Measurements from ENCODE around the gene KAT8. TPM values are rescaled to one million over a fixed set of nuclear protein-coding genes. Genes with fewer than 3 reads are reported as not detected.

KAT8 gene
- total RNA-seq, 1 experiment from 2014 or later = 44.9 TPM

DNA sequence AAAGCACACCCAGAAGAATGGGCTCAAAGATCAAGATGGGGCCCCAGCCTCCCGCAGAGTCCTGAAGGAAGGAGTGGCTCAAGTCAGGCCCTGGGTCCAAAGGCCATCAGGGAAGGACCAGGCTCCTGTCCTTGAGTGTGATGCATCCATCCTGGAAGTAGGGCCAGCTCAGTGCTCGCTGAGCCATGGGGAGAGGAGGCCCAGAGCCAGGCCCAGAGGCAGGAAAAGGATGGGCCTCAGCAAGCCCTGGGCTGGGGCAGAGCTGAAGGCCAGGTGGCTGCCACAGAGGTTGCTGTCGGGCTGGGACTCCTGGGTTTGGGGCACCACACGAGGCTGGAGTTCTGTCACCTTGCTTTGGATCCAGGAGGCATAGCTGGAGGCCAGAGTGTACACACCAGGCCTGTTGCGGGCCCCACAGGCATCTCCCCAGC, 14.4 kb downstream of the KAT8 start (continued):
- TF ChIP-seq, protein P1, sequence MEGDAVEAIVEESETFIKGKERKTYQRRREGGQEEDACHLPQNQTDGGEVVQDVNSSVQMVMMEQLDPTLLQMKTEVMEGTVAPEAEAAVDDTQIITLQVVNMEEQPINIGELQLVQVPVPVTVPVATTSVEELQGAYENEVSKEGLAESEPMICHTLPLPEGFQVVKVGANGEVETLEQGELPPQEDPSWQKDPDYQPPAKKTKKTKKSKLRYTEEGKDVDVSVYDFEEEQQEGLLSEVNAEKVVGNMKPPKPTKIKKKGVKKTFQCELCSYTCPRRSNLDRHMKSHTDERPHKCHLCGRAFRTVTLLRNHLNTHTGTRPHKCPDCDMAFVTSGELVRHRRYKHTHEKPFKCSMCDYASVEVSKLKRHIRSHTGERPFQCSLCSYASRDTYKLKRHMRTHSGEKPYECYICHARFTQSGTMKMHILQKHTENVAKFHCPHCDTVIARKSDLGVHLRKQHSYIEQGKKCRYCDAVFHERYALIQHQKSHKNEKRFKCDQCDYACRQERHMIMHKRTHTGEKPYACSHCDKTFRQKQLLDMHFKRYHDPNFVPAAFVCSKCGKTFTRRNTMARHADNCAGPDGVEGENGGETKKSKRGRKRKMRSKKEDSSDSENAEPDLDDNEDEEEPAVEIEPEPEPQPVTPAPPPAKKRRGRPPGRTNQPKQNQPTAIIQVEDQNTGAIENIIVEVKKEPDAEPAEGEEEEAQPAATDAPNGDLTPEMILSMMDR (IDR thresholded peaks at IDR 0.05 in 2 of 3, conservative IDR thresholded peaks at IDR 0.05 in 1 of 3; ENCODE audit: borderline replicate concordance in 1 of 3, insufficient read depth in 1 of 3, low read depth in 2 of 3, low read length in 2 of 3) = no peak
- no peak for TF ChIP-seq SIN3A (IDR thresholded peaks at IDR 0.05; ENCODE audit: low read depth)

DNA sequence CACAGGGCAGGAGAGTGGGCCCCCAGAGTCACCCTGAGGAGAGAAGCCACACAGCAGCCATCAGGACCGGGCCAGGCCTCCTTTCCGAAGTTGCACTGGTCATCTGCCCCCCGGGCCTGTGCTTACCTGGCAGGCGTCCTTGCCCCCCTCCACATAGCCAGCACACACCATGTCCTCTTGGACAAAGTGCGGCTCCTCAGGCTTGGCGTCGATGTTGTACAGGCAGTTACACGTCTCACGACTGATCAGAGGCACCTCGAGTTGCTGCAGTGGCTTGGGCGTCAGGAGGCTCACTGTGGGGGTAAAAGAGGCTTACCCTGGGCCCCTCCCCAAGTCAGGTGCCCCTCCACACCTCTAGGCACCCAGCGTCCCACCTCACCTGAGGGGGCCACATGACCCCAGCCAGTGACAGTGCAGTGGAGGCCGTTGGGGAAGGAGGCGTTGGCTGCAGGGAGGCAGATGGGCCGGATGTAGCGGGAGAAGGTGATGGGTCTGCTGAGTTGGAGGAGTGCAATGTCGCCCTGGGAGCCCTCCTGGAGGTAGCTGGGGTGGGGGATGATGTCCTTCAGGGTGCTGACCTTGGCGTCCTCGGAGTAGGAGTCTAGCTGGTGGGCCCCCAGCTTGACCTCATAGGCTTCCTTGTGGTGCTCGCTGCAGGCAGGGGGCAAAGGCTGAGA, 15.0 kb downstream of the KAT8 start:
- Histone ChIP-seq H3K36me3 (ENCODE audit: control insufficient read depth in 1 of 2, insufficient read depth in 2 of 2, low read length in 2 of 2) (peaks cover 8 to 14% of the 10 kb centered on the region in 2 experiments; a peak in 3 of 4 replicates), H3K4me1 (ENCODE audit: control insufficient read depth in 1 of 2, insufficient read depth in 2 of 2, low read length in 2 of 2) (peaks cover 29 to 45% of the 10 kb centered on the region in 2 experiments), H3K4me3 (replicated peaks in 1 of 2; ENCODE audit: low read depth in 1 of 2, low read length in 2 of 2) (no peak overlapping the region), H3K9ac (ENCODE audit: low read length) (no peak overlapping the region), H3K27me3 (ENCODE audit: insufficient read depth, low read length) (no peaks in the 10 kb centered on the region), H3K4me2 (ENCODE audit: low read length) (no peak overlapping the region), H3K79me2 (ENCODE audit: insufficient read depth, low read length) (peaks cover 7% of the 10 kb centered on the region; the same call in 1 of the 2 replicates), H2AFZ (ENCODE audit: low read depth, low read length, poor library complexity, severe bottlenecking) (no peak overlapping the region), H4K20me1 (ENCODE audit: insufficient read depth) (no peaks in the 10 kb centered on the region), H3K9me3 (ENCODE audit: control insufficient read depth in 1 of 2, insufficient read depth in 1 of 2, low read depth in 1 of 2, low read length in 2 of 2) (no peaks in the 10 kb centered on the region), H3K9me2 (ENCODE audit: insufficient read depth) (no peaks in the 10 kb centered on the region), H3K27ac (ENCODE audit: low read depth, low read length) (no peak overlapping the region)
- DNase-seq (ENCODE audit: low read depth, low spot score) (no peak), ATAC-seq (no peak)
- ChIA-PET POLR2A (interaction anchor here (1.4 to 2.4 kb wide), 2 partner anchors 10 to 15 kb away, joined by 3 to 7 read pairs; partner anchors contain the start of gene KAT8), RAD21 (ENCODE audit: low non-redundant PET in 1 of 2, low total read pairs in 2 of 2, uncharacterized antibody in 2 of 2, unreplicated experiment in 2 of 2) (no interaction called here), CTCF (interaction anchor here (0.6 to 1.6 kb wide), 2 partner anchors 10 to 30 kb away, joined by 4 to 8 read pairs; no protein-coding TSS in a partner anchor)
- intact Hi-C loops (cut with micrococcal nuclease) = no loop called here
- BruUV-seq (replicated peaks) = no TSS peak
- peak; percentile 27; the same call in 1 of the 2 replicates for TF ChIP-seq POLR2AphosphoS5 (IDR thresholded peaks at IDR 0.05; ENCODE audit: low read depth, low read length)
- no peak for TF ChIP-seq EZH2 (IDR thresholded peaks at IDR 0.05)
- TF ChIP-seq EGR1 (IDR thresholded peaks at IDR 0.05; ENCODE audit: low read depth) = no peak
- TF ChIP-seq ELF1 (IDR thresholded peaks at IDR 0.05; ENCODE audit: borderline replicate concordance, low read depth) = no peak
